DND-41 (cell line): ENCODE results near the gene LDHAL6B.

Experiments used
- ATAC-seq: fragments of 200-7000 bp; cut with Tn5 transposase; 3 replicates; pipeline ENCODE4 v1.9.1; 2021; ENCODE audit warnings: low read depth; ENCODE audit not compliant: insufficient read depth
- DNase-seq: peaks from one replicate; pipeline ENCODE4 v3.0.0-alpha.2; 2020
- H2AFZ ChIP-seq: 2 replicates; pipeline ENCODE4 v1.6.0; 2012; ENCODE audit warnings: low read depth, low read length
- H3K27ac ChIP-seq: 2 replicates; pipeline ENCODE4 v1.5.1; 2012; ENCODE audit warnings: low read length, inconsistent platforms
- H3K27me3 ChIP-seq: fragments of 200-600 bp; sonication (generic); 2 replicates; pipeline ENCODE4 v1.6.0; 2012; ENCODE audit warnings: low read length, mild to moderate bottlenecking, inconsistent platforms; ENCODE audit not compliant: insufficient read depth, poor library complexity
- H3K36me3 ChIP-seq: 2 replicates; pipeline ENCODE4 v1.5.1; 2012; ENCODE audit warnings: low read length, inconsistent platforms; ENCODE audit not compliant: insufficient read depth
- H3K4me1 ChIP-seq: 2 replicates; pipeline ENCODE4 v1.5.1; 2012; ENCODE audit warnings: mild to moderate bottlenecking, low read length; ENCODE audit not compliant: insufficient read depth
- H3K4me2 ChIP-seq: 2 replicates; pipeline ENCODE4 v1.6.0; 2012; ENCODE audit warnings: mild to moderate bottlenecking, moderate library complexity, low read length, inconsistent platforms; ENCODE audit not compliant: insufficient read depth
- H3K4me3 ChIP-seq, 2 experiments: fragments of 200-600 bp in 1 of 2; shearing (Covaris generic) in 1 of 2; 2 replicates each; pipeline ENCODE4 v1.5.1; 2012 to 2016; ENCODE audit warnings: inconsistent platforms in 2 of 2, low read length in 2 of 2, mild to moderate bottlenecking in 2 of 2, low read depth in 1 of 2, moderate library complexity in 1 of 2
- H3K79me2 ChIP-seq: 2 replicates; pipeline ENCODE4 v1.6.0; 2012; ENCODE audit warnings: low read length, inconsistent platforms; ENCODE audit not compliant: insufficient read depth
- H3K9ac ChIP-seq: 2 replicates; pipeline ENCODE4 v1.6.0; 2012; ENCODE audit warnings: low read depth, mild to moderate bottlenecking, inconsistent platforms, low read length, moderate library complexity
- H3K9me3 ChIP-seq: 2 replicates; pipeline ENCODE4 v1.5.1; 2012; ENCODE audit warnings: low read length, moderate library complexity, mild to moderate bottlenecking, inconsistent platforms; ENCODE audit not compliant: insufficient read depth, severe bottlenecking
- H4K20me1 ChIP-seq: 2 replicates; pipeline ENCODE4 v1.6.0; 2012; ENCODE audit warnings: low read length; ENCODE audit not compliant: insufficient read depth
- CTCF ChIP-seq: IDR thresholded peaks from 2 replicates; pipeline ENCODE4 v1.5.1; 2012; ENCODE audit warnings: borderline replicate concordance, low read length, moderate library complexity, mild to moderate bottlenecking; ENCODE audit not compliant: poor library complexity, severe bottlenecking; ENCODE audit errors: extremely low read depth
- EZH2 ChIP-seq: IDR thresholded peaks from 3 replicates; pipeline ENCODE4 v1.6.1; 2012; ENCODE audit warnings: borderline replicate concordance, low read depth, mild to moderate bottlenecking, moderate library complexity, low read length, inconsistent platforms; ENCODE audit not compliant: severe bottlenecking

LDHAL6B gene

GRCh38 chr15:59255680-59256336 lies 49.2 kb downstream of the LDHAL6B start:
- H3K4me3 ChIP-seq, result no peak overlapping the region
- DNase-seq (no peak), ATAC-seq (no peak)
- H3K27ac ChIP-seq, result no peak overlapping the region
- H3K79me2 ChIP-seq, result no peaks in the 10 kb centered on the region
- no peaks in the 10 kb centered on the region for H3K9me3 ChIP-seq
- H3K9ac ChIP-seq, result no peak overlapping the region
- no peaks in the 10 kb centered on the region for H3K36me3 ChIP-seq
- no peak overlapping the region for H2AFZ ChIP-seq
- no peaks in the 10 kb centered on the region for H3K27me3 ChIP-seq
- no peaks in the 10 kb centered on the region for H4K20me1 ChIP-seq
- H3K4me2 ChIP-seq, result no peak overlapping the region
- no peak for TF ChIP-seq EZH2
- TF ChIP-seq CTCF, result no peak
- H3K4me1 ChIP-seq, result no peaks in the 10 kb centered on the region

- TF ChIP-seq EZH2, result no peak
- TF ChIP-seq CTCF, result no peak
- Histone ChIP-seq H3K9me3 (no peaks in the 10 kb centered on the region), H3K79me2 (no peaks in the 10 kb centered on the region), H3K4me2 (no peak overlapping the region), H3K27me3 (no peaks in the 10 kb centered on the region), H4K20me1 (no peaks in the 10 kb centered on the region), H3K9ac (no peak overlapping the region), H3K4me3 (no peak overlapping the region), H3K36me3 (no peaks in the 10 kb centered on the region), H2AFZ (no peak overlapping the region), H3K27ac (no peak overlapping the region), H3K4me1 (no peaks in the 10 kb centered on the region)
- no peak for DNase-seq
- ATAC-seq, result no peak
Measured at GRCh38 chr15:59256482-59256881, 49.8 kb downstream of the LDHAL6B start.

GRCh38 chr15:59257140-59257539 lies 50.5 kb downstream of the LDHAL6B start:
- no peak for ATAC-seq
- no peak overlapping the region for H3K4me2 ChIP-seq

More at GRCh38 chr15:59257140-59257539, 50.5 kb downstream of the LDHAL6B start:
- Histone ChIP-seq H3K4me1 (no peaks in the 10 kb centered on the region), H3K9ac (no peak overlapping the region), H3K79me2 (no peaks in the 10 kb centered on the region), H3K27ac (no peak overlapping the region), H2AFZ (no peak overlapping the region), H3K27me3 (no peaks in the 10 kb centered on the region), H3K4me3 (no peak overlapping the region), H3K9me3 (no peaks in the 10 kb centered on the region), H3K36me3 (no peaks in the 10 kb centered on the region), H4K20me1 (no peaks in the 10 kb centered on the region)
- no peak for TF ChIP-seq CTCF
- no peak for TF ChIP-seq EZH2
- no peak for DNase-seq
